Bronchus fibroblast of lung (primary cell): Measurements from ENCODE around the gene PCNX3. TPM values are rescaled to one million over a fixed set of nuclear protein-coding genes. Genes with fewer than 3 reads are reported as not detected.

ENCODE experiments used
- total RNA-seq: library from RNA; depleted of rRNA; stranded (reverse); fragments of >200 nt; gene quantifications from 2 replicates; pipeline ENCODE4 v1.2.3, GENCODE V29; 2015

Gene PCNX3
- 34.0 and 39.2 TPM in 2 replicates for total RNA-seq

GRCh38 chr11:65615229-65615949 lies at the start of gene PCNX3:
Gene PCNX3, plus strand, starts transcription at chr11:65615776. Its CDS starts 536 bp downstream, at chr11:65616312.

GRCh38 chr11:65569973-65570918 lies 45.3 kb upstream of the PCNX3 start, which contains the start of gene ZNRD2:
Gene ZNRD2, plus strand, starts transcription at chr11:65570477. Its CDS starts 15 bp downstream, at chr11:65570492.

GRCh38 chr11:65572356-65573051 lies 43.1 kb upstream of the PCNX3 start, which contains the start of gene FAM89B:
Gene FAM89B, plus strand, starts transcription at chr11:65572538. Its CDS starts 132 bp downstream, at chr11:65572670.

GRCh38 chr11:65575568-65576231 lies 39.9 kb upstream of the PCNX3 start, which contains the start of gene EHBP1L1:
Gene EHBP1L1, plus strand, starts transcription at chr11:65576053. Its CDS starts 250 bp downstream, at chr11:65576303.

GRCh38 chr11:65595543-65596281 lies 19.9 kb upstream of the PCNX3 start, which contains the start of gene KCNK7:
Gene KCNK7, minus strand, starts transcription at chr11:65595800. Its CDS starts 28 bp downstream, at chr11:65595772.

GRCh38 chr11:65637794-65638419 lies 22.3 kb downstream of the PCNX3 start, which contains the start of gene SIPA1:
Gene SIPA1, plus strand, starts transcription at chr11:65638101. Its CDS starts 2,821 bp downstream, at chr11:65640922.

GRCh38 chr11:65662799-65663638 lies 47.4 kb downstream of the PCNX3 start, which contains the start of gene RELA:
Gene RELA, minus strand, starts transcription at chr11:65662916. Its CDS starts 84 bp downstream, at chr11:65662832.

Other genes starting within 250 kb of the PCNX3 start
- 0.67 and 0.74 TPM in 2 replicates for gene SLC25A45, start 233.1 kb upstream of the PCNX3 start, total RNA-seq
- gene FRMD8, start 229.1 kb upstream of the PCNX3 start, total RNA-seq: 19.8 and 28.2 TPM in 2 replicates
- 4.9 TPM in 2 replicates for gene NEAT1, start 193.0 kb upstream of the PCNX3 start, total RNA-seq
- gene MALAT1, start 116.7 kb upstream of the PCNX3 start, total RNA-seq: 477 and 585 TPM in 2 replicates
- 110 and 117 TPM in 2 replicates for gene SCYL1, start 90.7 kb upstream of the PCNX3 start, total RNA-seq
- 22.3 and 26.9 TPM in 2 replicates for gene LTBP3, start 57.4 kb upstream of the PCNX3 start, total RNA-seq
- gene ZNRD2, start 45.3 kb upstream of the PCNX3 start, total RNA-seq: 116 and 117 TPM in 2 replicates
- gene FAM89B, start 43.2 kb upstream of the PCNX3 start, total RNA-seq: 59.0 and 62.4 TPM in 2 replicates
- 30.6 and 38.5 TPM in 2 replicates for gene EHBP1L1, start 39.7 kb upstream of the PCNX3 start, total RNA-seq
- gene KCNK7, start 20.0 kb upstream of the PCNX3 start, total RNA-seq: 0.15 TPM in 1 of 2 replicates, not detected in the other
- 34.6 TPM in 2 replicates for gene MAP3K11, start 1.6 kb upstream of the PCNX3 start, total RNA-seq
- gene SIPA1, start 22.3 kb downstream of the PCNX3 start, total RNA-seq: 40.2 and 40.4 TPM in 2 replicates
- 43.6 and 44.4 TPM in 2 replicates for gene RELA, start 47.1 kb downstream of the PCNX3 start, total RNA-seq
- gene KAT5, start 96.5 kb downstream of the PCNX3 start, total RNA-seq: 41.0 and 43.7 TPM in 2 replicates
- gene RNASEH2C, start 105.0 kb downstream of the PCNX3 start, total RNA-seq: 66.0 and 76.0 TPM in 2 replicates
- 4.9 and 5.5 TPM in 2 replicates for gene AP5B1, start 165.2 kb downstream of the PCNX3 start, total RNA-seq
- not detected in 2 replicates for gene OVOL1, start 171.3 kb downstream of the PCNX3 start, total RNA-seq
- gene SNX32, start 218.2 kb downstream of the PCNX3 start, total RNA-seq: 0.15 and 0.67 TPM in 2 replicates
- 2,022 and 2,183 TPM in 2 replicates for gene CFL1, start 242.4 kb downstream of the PCNX3 start, total RNA-seq
- gene MUS81, start 244.7 kb downstream of the PCNX3 start, total RNA-seq: 44.6 and 47.2 TPM in 2 replicates